Stimulated activated naive CD4-positive, alpha-beta T cell (primary cell): ENCODE data around the gene PARP8.
"Not testable (repeated sequence)": the region's sequence is repeated elsewhere in the genome, so short reads cannot be mapped to it uniquely, and the experiment has no call there.

Experiments used
- DNase-seq, 6 experiments: peaks; one replicate each; lab custom pipeline; 2025; lab: John Stamatoyannopoulos, UW

Gene PARP8

DNA sequence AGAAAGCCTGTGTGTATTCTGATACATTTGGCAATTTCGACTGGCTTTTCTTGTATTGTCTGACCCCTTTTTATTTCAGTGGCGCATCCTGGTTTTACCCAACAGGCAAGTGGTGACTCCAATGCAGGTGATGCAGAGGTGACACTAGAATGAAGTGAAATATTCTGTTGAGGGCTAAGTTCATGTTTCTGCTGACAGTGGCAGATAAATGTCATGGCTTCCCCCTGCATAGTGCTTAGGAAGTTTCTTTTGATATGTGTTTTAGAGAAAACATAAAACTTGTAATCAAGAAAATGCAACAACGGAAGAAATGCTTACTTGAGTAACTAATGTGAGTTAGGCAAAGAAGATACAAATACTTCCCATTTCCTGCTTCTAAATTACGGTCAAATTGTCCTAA, 13.1 kb downstream of the PARP8 start:
- DNase-seq = not testable (repeated sequence)

- no peak for DNase-seq
Measured at GRCh38 chr5:50684721-50685120, 18.3 kb downstream of the PARP8 start.

- no peak for DNase-seq
Measured at GRCh38 chr5:50687548-50687947, 21.1 kb downstream of the PARP8 start.

- no peak for DNase-seq
Measured at GRCh38 chr5:50691399-50692016, 25.1 kb downstream of the PARP8 start.

DNA sequence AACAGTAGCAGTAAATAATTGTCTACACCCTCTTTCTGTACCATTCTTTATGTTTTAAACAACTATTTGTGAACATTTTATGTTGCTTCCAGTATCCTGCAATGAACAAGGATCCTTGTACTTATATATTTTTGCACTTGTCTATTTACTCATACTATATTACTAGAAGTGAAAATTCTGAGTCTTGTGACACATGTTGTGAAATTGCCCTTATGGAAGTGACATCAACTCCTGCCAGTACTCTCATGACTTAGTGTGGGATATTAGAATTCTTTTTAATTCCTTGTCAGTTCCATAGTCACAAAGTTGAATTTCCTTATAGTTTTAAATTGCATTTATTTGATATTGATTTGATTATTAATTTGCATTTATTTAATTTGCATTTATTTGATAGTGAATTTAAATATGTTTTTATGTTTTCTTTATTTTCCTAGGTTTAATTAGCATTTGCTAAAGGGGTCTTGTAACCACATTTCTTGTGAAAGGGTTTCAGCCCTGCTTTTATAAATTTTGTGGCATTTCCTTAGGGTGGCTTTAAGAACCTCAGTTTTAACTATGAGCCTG, 27.7 kb downstream of the PARP8 start:
- DNase-seq = no peak

DNA sequence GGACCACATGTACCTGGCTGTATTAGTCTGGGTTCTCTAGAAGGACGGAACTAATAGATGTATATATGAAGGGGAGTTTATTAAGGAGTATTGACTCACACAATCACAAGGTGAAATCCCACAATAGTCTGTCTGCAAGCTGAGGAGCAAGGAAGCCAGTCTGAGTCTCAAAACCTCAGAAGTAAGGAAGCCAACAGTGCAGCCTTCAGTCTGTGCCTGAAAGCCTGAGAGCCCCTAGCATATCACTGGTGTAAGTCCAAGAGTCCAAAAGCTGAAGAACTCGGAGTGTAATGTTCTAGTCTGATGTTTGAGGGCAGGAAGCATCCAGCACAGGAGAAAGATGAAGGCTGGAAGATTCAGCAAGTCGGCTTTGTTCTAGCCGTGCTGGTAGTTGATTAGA, 28.2 kb downstream of the PARP8 start:
- not testable (repeated sequence) for DNase-seq

DNA sequence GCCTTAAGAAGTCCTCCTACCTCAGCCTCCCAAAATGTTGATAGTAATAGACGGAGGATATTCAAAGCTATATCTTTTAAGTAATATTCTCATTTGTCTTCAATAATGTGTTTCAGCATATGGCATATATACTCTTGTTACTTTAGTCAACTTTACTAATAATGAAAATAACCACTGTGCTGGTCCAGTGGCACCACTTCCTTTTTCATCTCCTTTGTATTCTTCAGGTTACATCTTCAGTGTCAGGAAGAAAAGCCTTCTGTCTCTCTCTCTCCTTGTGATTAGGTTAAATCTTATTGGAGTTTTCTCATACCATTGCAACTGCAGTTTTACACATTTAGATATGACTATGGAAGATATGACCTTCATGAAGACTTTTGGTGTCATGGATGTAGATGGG, 31.3 kb downstream of the PARP8 start:
- DNase-seq = no peak

DNA sequence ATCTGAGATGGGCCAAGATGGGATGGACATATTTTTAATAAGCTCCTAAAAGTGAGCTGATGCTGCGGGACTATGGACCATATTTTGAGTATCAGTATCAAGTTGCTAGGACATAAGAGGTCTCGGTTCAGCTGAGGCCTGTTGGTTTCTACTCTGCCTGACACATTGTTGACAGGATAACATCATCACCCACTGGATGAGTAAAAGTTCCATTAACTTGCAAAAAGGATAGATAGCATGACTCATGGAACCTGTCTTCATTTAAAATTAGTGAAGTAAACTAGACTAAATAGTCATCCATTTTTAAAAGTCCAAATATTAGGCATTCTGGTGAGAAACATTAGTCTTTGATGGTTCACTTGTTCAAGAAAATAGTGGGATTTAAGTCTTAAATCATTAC, 33.3 kb downstream of the PARP8 start:
- no peak for DNase-seq

DNA sequence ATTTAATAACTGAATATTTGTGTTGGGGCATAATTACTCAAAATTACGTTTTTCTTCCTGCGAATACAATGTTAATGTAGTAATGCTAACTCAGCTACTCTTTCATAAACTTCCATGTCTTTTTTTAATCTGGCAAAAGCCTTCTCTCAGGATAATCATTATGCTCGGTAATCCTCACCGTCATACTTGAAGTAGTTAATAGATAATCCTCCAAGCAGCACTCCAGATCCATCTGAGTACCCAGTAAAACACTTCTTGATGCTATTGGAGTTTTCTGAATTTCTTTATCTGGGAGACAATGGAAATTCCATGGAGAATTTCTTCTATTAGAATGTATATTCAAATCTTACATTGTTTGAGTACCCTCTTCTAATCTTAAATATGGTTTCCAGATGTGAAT, 34.3 kb downstream of the PARP8 start:
- no peak for DNase-seq

DNA sequence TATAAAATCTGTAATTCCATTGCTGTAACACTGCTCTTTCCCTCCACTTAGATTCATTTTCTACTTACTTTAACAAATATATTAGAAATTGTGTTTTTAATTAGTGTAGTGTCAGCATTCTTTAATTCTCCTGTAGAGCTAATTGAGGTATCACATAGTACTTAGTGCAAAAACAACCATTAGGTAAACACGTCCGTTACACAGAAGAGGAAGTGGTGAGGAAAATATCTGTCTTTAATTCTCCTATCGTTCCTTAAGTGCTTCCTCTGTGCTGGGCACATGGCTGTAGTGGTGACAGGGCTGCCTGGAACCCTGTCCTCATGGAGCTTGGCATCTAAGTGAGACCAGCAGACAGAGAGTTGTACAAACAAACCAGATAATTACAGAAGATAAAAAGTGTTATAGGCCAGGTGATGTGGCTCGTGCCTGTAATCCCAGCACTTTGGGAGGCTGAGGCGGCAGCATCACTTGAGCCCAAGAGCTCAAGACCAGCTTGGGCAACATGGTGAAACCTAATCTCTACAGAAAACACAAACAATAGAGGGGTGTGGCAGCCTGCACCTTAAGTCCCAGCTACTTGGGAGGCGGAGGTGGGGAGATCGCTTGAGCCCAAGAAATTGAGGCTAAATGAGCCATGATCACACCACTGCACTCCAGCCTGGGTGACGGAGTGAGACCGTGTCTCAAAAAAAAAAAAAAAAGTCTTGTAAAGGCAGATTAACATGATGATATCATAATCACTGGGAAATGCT, 36.4 kb downstream of the PARP8 start:
- peak in 1 of 6 experiments; percentile 33 for DNase-seq

GRCh38 chr5:50703367-50703666, 36.9 kb downstream of the PARP8 start:
- no peak for DNase-seq

- DNase-seq = no peak
Measured at GRCh38 chr5:50704730-50705129, 38.3 kb downstream of the PARP8 start.

DNA sequence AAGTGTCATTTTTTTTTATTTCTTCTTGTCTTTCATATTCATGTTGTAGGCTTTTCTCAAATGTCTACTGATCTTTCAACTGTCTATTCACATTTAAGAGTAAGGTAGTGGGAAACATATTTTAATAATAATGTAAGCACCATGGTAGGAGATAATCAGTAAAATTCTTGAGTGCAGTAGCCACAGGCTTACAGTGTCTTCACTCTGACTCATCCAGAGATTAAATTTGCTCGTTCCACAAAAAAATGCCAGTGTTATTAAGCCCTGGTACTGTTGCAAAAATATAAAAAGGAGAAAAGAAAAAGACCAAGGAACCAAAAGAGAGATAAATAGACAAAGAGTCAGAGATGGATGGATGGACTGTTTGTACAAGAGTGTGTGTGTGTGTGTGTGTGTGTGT, 43.0 kb downstream of the PARP8 start:
- no peak for DNase-seq

DNA sequence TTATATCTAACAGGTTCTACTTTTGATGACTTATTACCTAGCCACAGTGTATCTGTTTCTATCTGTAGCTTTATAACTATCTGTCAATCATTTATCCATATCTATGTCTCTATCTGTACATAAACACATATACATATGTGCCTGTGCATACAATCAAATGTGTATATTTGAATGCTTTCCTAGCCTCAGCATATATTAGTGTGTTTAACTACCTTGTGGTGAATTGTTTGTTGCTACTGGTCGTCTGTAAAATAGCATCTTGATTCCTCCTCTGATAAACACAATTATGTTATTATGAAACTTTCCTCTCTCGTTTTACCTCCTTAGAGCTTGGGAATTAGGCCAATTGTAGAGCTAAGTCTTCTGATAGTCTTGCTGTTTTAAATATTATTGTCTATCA, 44.4 kb downstream of the PARP8 start:
- DNase-seq = peak in 1 of 6 experiments; percentile 37

DNA sequence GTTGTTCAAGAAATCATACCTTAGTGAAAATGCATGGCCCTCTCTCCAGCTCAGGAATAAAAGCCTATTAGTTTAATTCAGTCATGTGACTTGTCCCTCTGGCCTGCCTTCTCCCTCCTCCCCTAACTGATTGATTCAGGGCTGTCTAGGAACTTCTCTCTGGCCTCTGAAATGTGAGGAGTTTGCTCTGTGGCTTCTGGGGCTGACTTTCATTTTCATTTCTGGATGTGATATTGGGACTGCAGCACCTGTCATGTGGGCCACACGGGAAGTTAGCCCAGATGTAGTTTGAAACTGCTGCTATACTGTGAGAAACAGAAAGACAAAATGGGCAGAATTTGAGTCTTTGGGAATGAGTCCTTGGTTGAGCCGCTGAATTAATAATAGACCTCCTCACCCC, 44.8 kb downstream of the PARP8 start:
- peak; percentile 5 to 72 (median 62) for DNase-seq

DNA sequence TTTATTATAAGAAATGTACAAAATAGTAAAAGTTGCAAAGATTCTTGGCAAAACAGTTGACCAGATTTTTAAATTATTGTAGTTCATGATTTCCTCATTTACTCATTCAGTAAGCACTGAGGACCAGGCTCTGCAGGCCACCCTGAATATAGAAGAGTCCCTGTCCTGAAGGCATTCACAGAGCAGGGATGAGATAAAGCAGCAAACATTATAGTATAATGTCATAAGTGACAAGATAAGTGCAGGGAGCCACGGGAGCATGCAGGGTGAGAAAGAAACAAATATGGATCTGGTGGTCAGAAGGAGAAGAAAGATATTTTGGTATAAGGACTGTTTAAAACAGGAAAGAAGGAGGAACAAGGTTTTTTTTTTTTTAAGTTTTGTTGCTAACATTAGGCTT, 46.0 kb downstream of the PARP8 start:
- no peak for DNase-seq

- DNase-seq = no peak
Measured at GRCh38 chr5:50715001-50715400, 48.6 kb downstream of the PARP8 start.

DNA sequence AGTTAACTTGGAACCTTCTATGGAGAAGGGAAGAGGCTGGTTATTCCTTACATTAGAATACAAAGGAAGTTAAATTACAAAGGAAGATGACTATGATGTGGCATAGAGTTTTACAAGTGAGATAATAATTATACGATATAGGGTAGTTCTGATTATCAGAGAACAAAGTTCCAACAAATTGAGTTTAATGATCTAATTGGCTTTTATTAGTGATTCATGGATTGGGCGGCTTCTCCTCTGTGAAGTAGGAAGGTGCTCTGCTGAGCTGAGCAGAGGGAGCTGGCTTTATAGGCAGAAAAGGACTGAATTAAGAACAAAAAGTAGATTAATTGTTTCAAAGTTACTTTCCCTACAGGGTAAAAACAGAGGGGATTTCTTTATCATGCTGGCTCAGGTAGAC, 49.7 kb downstream of the PARP8 start:
- no peak for DNase-seq

DNA sequence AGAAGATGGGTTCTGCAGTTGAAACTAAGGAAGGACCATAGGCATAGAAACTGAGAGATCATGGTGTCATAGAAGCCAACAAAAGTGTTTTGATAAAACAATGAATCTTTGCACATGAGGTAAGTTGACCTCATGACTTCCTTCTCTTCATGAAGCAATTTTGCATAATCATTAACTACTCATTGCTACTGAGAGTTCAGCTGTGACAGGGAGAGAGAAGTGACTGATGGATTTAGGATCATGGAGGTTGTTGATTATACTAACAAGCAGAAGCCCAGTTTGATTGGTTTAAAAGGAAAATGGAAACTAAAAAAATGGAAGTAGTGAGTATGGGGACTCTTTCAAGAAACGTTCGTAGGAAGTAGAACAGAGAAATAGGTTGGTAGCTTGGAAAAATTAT, 51.2 kb downstream of the PARP8 start:
- no peak for DNase-seq

DNA sequence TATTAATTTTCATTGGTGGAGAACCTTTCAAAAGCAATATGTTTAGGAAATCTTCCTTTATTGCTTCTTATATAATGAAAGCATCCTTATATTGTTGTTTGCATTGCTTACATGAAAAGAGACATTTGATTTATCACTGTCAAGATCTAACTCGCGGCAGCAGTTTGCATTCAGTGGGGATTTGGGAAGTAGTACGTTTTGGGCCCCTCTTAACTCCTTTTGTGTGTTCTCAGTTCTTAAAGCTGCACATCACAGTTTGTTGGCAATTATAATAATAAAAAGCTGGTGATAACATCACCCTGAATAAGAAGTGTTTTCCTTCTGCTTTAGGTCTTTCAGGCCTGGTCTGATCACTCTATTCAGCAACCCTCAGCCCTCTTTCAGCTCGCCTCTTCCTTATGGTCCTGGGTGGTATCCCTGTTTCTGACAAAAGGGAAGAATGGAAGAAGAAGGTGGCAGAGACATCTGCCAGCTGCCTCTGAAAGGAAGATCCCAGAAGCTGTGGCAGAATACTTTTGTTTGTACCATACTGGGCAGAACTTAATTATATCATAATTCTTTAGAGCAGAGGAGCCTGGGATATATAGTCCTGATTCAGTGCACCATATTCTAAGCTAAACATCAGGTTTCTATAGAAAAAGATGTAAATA, 53.7 kb downstream of the PARP8 start:
- no peak for DNase-seq

DNA sequence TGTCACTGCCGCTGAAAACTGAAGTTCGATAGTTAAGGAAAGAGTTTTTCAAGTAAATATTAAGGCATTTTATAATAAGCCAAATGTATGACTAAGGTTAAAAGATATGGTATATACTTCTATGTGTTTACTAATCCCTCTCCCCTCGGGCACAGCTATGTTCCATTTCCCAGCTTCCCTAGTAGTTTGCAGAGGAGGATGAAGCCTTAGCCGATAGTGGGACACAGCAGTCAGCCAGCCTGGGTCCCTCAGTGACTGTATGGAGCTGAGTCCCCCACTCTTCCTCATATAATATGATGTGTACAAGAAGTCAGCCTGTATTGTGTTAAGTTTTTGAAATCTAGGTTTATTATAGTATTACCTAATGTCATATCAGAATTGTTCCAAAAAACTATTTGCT, 55.8 kb downstream of the PARP8 start:
- DNase-seq = no peak

DNA sequence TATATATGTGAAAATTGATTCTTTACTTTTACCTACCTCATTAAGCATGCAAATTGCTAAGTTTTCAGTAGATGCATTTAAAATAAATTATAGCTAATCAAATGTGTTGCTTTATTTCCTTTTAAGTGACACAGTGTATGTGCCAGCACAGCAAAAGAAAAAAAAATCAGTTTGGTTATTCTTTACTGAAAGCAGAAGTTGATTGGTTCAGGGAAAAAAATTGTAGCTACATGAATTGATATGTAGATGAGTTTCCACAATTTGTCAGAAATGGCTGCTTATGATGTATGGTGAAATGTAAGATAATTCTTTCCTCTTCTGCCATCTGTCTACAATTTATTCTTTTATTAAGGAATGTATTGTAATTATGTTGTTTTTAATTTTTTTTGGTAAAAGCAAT, 57.8 kb downstream of the PARP8 start:
- DNase-seq = no peak

- no peak for DNase-seq
Measured at GRCh38 chr5:50725800-50726474, 59.5 kb downstream of the PARP8 start.
